ENCODE results near the gene KANSL1L. TPM values are rescaled to one million over a fixed set of nuclear protein-coding genes. Genes with fewer than 3 reads are reported as not detected.
A peak's percentile ranks its signal among the peaks of the same experiment; 100 is the strongest.

The KANSL1L gene
- total RNA-seq, 1 donor from 2014 or later, result 4.6 TPM

- Mint-ChIP-seq H3K27ac (peak overlapping the region; percentile 99), H3K9me3 (no peaks in the 10 kb centered on the region), H3K36me3 (ENCODE audit: low read depth) (peaks cover 4% of the 10 kb centered on the region), H3K27me3 (peaks cover 17% of the 10 kb centered on the region), H3K4me1 (peaks cover 25% of the 10 kb centered on the region), H3K4me3 (peak overlapping the region; percentile 98)
- intact Hi-C loops (cut with micrococcal nuclease), result loop anchor here (1.0 to 2.0 kb wide), 3 partner anchors 167 to 1903 kb away; partner anchors contain the start of genes LANCL1, PIKFYVE and RPE
- no peak for DNase-seq
Observed at GRCh38 chr2:210169516-210170195, 1.6 kb downstream of the KANSL1L start.

- Mint-ChIP-seq H3K27ac (no peak overlapping the region), H3K9me3 (peaks cover 5% of the 10 kb centered on the region), H3K4me3 (no peak overlapping the region), H3K4me1 (peaks cover 33% of the 10 kb centered on the region), H3K36me3 (ENCODE audit: low read depth) (peaks cover 8% of the 10 kb centered on the region), H3K27me3 (peaks cover 9% of the 10 kb centered on the region)
- DNase-seq, result no peak
- intact Hi-C loops (cut with micrococcal nuclease), result no loop called here
Observed at GRCh38 chr2:210167227-210167626, 4.0 kb downstream of the KANSL1L start.

- DNase-seq, result no peak
- Mint-ChIP-seq H3K27me3 (no peaks in the 10 kb centered on the region), H3K27ac (no peak overlapping the region), H3K36me3 (ENCODE audit: low read depth) (peaks cover 4% of the 10 kb centered on the region), H3K4me3 (no peak overlapping the region), H3K9me3 (peaks cover 5% of the 10 kb centered on the region), H3K4me1 (peaks cover 9% of the 10 kb centered on the region)
- intact Hi-C loops (cut with micrococcal nuclease), result no loop called here
Observed at GRCh38 chr2:210162466-210163124, 8.6 kb downstream of the KANSL1L start.

- Mint-ChIP-seq H3K9me3 (peaks cover 5% of the 10 kb centered on the region), H3K4me3 (no peak overlapping the region), H3K4me1 (peaks cover 9% of the 10 kb centered on the region), H3K36me3 (ENCODE audit: low read depth) (peaks cover 5% of the 10 kb centered on the region), H3K27me3 (no peaks in the 10 kb centered on the region), H3K27ac (no peak overlapping the region)
- no peak for DNase-seq
- intact Hi-C loops (cut with micrococcal nuclease), result no loop called here
Observed at GRCh38 chr2:210159059-210159458, 12.2 kb downstream of the KANSL1L start.

GRCh38 chr2:210158236-210158635 lies 13.0 kb downstream of the KANSL1L start:
- no peak for DNase-seq
- no peak overlapping the region for H3K27ac Mint-ChIP-seq
- peaks cover 9% of the 10 kb centered on the region for H3K36me3 Mint-ChIP-seq (ENCODE audit: low read depth)

GRCh38 chr2:210157526-210157925 lies 13.7 kb downstream of the KANSL1L start:
- Mint-ChIP-seq H3K9me3 (no peaks in the 10 kb centered on the region), H3K27me3 (no peaks in the 10 kb centered on the region), H3K4me3 (no peak overlapping the region), H3K4me1 (peaks cover 2% of the 10 kb centered on the region), H3K27ac (no peak overlapping the region), H3K36me3 (ENCODE audit: low read depth) (peaks cover 6% of the 10 kb centered on the region)
- DNase-seq, result no peak
- intact Hi-C loops (cut with micrococcal nuclease), result no loop called here

More at GRCh38 chr2:210158236-210158635, 13.0 kb downstream of the KANSL1L start:
- Mint-ChIP-seq H3K9me3 (peaks cover 4% of the 10 kb centered on the region), H3K4me3 (no peak overlapping the region), H3K27me3 (no peaks in the 10 kb centered on the region), H3K4me1 (peaks cover 7% of the 10 kb centered on the region)
- intact Hi-C loops (cut with micrococcal nuclease), result no loop called here

GRCh38 chr2:210147614-210148013 lies 23.6 kb downstream of the KANSL1L start:
- no peaks in the 10 kb centered on the region for H3K9me3 Mint-ChIP-seq
- H3K4me1 Mint-ChIP-seq, result no peaks in the 10 kb centered on the region
- H3K4me3 Mint-ChIP-seq, result no peak overlapping the region
- no peaks in the 10 kb centered on the region for H3K27me3 Mint-ChIP-seq
- DNase-seq, result no peak
- intact Hi-C loops (cut with micrococcal nuclease), result no loop called here
- H3K36me3 Mint-ChIP-seq (ENCODE audit: low read depth), result peaks cover 16% of the 10 kb centered on the region
- H3K27ac Mint-ChIP-seq, result no peak overlapping the region

- Mint-ChIP-seq H3K36me3 (ENCODE audit: low read depth) (no peaks in the 10 kb centered on the region), H3K4me1 (no peaks in the 10 kb centered on the region), H3K9me3 (no peaks in the 10 kb centered on the region), H3K27ac (no peak overlapping the region), H3K27me3 (no peaks in the 10 kb centered on the region), H3K4me3 (no peak overlapping the region)
- intact Hi-C loops (cut with micrococcal nuclease), result no loop called here
- no peak for DNase-seq
Observed at GRCh38 chr2:210132239-210132638, 39.0 kb downstream of the KANSL1L start.

GRCh38 chr2:210128961-210129360 lies 42.2 kb downstream of the KANSL1L start:
- Mint-ChIP-seq H3K9me3 (peaks cover 9% of the 10 kb centered on the region), H3K4me3 (no peak overlapping the region), H3K36me3 (ENCODE audit: low read depth) (peaks cover 2% of the 10 kb centered on the region), H3K27ac (no peak overlapping the region), H3K27me3 (no peaks in the 10 kb centered on the region), H3K4me1 (no peaks in the 10 kb centered on the region)
- intact Hi-C loops (cut with micrococcal nuclease), result no loop called here
- no peak for DNase-seq

- Mint-ChIP-seq H3K4me3 (no peak overlapping the region), H3K9me3 (peaks cover 30% of the 10 kb centered on the region), H3K27ac (no peak overlapping the region), H3K36me3 (ENCODE audit: low read depth) (peaks cover 4% of the 10 kb centered on the region), H3K27me3 (no peaks in the 10 kb centered on the region), H3K4me1 (no peaks in the 10 kb centered on the region)
- intact Hi-C loops (cut with micrococcal nuclease), result no loop called here
- DNase-seq, result no peak
Observed at GRCh38 chr2:210113614-210114235, 57.5 kb downstream of the KANSL1L start.

GRCh38 chr2:210112871-210113270 lies 58.3 kb downstream of the KANSL1L start:
- Mint-ChIP-seq H3K27ac (no peak overlapping the region), H3K27me3 (no peaks in the 10 kb centered on the region), H3K9me3 (peaks cover 30% of the 10 kb centered on the region), H3K4me3 (no peak overlapping the region), H3K36me3 (ENCODE audit: low read depth) (peaks cover 4% of the 10 kb centered on the region), H3K4me1 (no peaks in the 10 kb centered on the region)
- no peak for DNase-seq
- intact Hi-C loops (cut with micrococcal nuclease), result no loop called here

GRCh38 chr2:210099940-210100339 lies 71.3 kb downstream of the KANSL1L start:
- Mint-ChIP-seq H3K4me1 (no peaks in the 10 kb centered on the region), H3K36me3 (ENCODE audit: low read depth) (no peaks in the 10 kb centered on the region), H3K27ac (no peak overlapping the region), H3K4me3 (no peak overlapping the region), H3K9me3 (peaks cover 3% of the 10 kb centered on the region), H3K27me3 (no peaks in the 10 kb centered on the region)
- DNase-seq, result no peak
- intact Hi-C loops (cut with micrococcal nuclease), result no loop called here

- intact Hi-C loops (cut with micrococcal nuclease), result no loop called here
- H3K36me3 Mint-ChIP-seq (ENCODE audit: low read depth), result no peaks in the 10 kb centered on the region
- no peaks in the 10 kb centered on the region for H3K27me3 Mint-ChIP-seq
- H3K9me3 Mint-ChIP-seq, result no peaks in the 10 kb centered on the region
- DNase-seq, result no peak
- H3K27ac Mint-ChIP-seq, result no peak overlapping the region
- H3K4me3 Mint-ChIP-seq, result no peak overlapping the region
- no peaks in the 10 kb centered on the region for H3K4me1 Mint-ChIP-seq
Observed at GRCh38 chr2:210094787-210095186, 76.4 kb downstream of the KANSL1L start.

GRCh38 chr2:210092791-210093190 lies 78.4 kb downstream of the KANSL1L start:
- Mint-ChIP-seq H3K36me3 (ENCODE audit: low read depth) (no peaks in the 10 kb centered on the region), H3K27ac (no peak overlapping the region), H3K27me3 (no peaks in the 10 kb centered on the region), H3K9me3 (no peaks in the 10 kb centered on the region), H3K4me3 (no peak overlapping the region), H3K4me1 (no peaks in the 10 kb centered on the region)
- intact Hi-C loops (cut with micrococcal nuclease), result no loop called here
- DNase-seq, result no peak

Data from activated CD4-positive, alpha-beta T cell treated with anti-CD3 and anti-CD28 coated beads, Interleukin-2, amount 10 ng/mL, durations not matched to agents 24 days and 14 days (primary cell).